ENCODE results near the gene CSNK1G1. TPM values are rescaled to one million over a fixed set of nuclear protein-coding genes. Genes with fewer than 3 reads are reported as not detected.

CSNK1G1 gene
- total RNA-seq, 2 donors from 2014 or later, result 9.3 to 11.8 TPM

DNA sequence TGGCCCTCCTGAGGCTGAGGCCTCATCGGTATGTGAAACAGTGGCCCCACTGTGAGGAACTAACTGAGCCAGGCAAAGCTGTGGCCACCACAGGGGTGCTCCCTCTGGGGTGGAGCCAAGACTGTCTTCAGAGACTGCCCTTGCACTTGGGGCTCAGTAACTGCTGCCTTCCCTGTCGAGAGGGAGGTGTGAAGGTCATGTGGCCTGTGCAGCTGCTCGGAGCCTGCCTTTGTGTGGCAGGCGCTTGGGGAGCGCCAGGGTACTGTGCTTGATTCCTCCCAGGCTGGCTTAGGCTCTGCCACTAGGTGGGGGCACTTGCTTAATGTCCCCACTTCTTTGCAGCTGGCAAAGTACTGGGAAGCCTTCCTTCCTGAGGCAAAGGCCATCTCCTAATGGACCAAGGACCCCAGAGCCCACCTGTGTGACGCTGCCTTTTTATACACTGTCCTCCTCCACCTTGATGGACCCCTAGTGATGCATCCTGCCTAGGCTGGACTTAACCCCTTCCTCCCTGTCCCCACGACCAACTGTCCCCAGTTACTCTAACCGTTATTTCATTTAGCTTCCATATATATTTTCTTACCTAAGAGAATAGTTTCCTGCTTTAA, 218.6 kb downstream of the CSNK1G1 start:
- Histone ChIP-seq H3K4me3 (no peak overlapping the region), H3K27me3 (replicated peaks; ENCODE audit: insufficient read depth) (no peaks in the 10 kb centered on the region), H3K9me3 (no peaks in the 10 kb centered on the region), H3K27ac (no peak overlapping the region), H3K4me1 (ENCODE audit: control insufficient read depth in 1 of 2, low read depth in 2 of 2) (no peaks in the 10 kb centered on the region), H3K36me3 (peaks cover 67% of the 10 kb centered on the region)
- DNase-seq (ENCODE audit: low spot score) (no peak), ATAC-seq (ENCODE audit: insufficient number of reproducible peaks, low FRiP score, low read depth) (no peak)
- TF ChIP-seq, protein P1, sequence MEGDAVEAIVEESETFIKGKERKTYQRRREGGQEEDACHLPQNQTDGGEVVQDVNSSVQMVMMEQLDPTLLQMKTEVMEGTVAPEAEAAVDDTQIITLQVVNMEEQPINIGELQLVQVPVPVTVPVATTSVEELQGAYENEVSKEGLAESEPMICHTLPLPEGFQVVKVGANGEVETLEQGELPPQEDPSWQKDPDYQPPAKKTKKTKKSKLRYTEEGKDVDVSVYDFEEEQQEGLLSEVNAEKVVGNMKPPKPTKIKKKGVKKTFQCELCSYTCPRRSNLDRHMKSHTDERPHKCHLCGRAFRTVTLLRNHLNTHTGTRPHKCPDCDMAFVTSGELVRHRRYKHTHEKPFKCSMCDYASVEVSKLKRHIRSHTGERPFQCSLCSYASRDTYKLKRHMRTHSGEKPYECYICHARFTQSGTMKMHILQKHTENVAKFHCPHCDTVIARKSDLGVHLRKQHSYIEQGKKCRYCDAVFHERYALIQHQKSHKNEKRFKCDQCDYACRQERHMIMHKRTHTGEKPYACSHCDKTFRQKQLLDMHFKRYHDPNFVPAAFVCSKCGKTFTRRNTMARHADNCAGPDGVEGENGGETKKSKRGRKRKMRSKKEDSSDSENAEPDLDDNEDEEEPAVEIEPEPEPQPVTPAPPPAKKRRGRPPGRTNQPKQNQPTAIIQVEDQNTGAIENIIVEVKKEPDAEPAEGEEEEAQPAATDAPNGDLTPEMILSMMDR (IDR thresholded peaks at IDR 0.05), result no peak

DNA sequence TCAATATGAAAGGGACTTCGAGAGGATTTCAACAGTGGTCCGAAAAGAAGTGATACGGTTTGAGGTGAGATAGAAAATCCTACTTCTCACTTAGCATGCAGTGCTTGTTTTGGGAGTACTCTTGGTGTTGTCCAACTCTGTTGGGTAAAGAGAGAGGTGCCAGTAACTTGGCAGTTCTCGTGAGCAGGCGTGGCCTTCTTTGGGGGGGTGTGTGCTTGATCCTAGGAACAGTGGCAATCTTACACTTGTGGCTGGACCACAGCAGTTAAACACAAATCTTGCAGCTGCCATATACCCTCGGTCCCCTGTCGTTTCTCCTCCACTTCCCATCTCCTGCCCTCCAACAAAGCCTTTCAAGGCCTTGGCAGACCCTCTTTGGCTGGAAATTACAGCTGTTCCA, 219.6 kb downstream of the CSNK1G1 start:
- TF ChIP-seq, protein P1 (IDR thresholded peaks at IDR 0.05), result no peak

DNA sequence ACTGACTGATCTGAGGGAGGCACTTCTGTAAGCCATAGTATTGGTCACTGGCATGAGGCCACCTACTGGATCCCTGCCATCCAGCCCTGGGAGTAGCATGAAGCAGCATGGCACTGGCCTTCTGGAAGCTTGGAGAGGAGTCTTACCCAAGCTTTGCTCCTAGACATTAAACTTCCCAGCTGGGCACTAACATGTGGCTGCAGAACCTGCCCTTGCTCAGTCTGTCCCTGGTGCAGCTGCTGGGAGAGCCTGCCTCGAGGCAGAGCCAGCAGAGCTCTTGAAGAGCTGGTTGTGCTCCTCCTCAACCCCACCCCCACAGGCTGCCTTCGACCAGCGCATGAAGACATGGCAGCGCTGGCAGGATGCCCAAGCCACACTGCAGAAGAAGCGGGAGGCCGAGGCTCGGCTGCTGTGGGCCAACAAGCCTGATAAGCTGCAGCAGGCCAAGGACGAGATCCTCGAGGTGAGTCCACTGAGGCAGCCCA, 221.6 kb downstream of the CSNK1G1 start:
- Histone ChIP-seq H3K36me3 (peaks cover 83% of the 10 kb centered on the region), H3K4me3 (no peak overlapping the region), H3K27ac (no peak overlapping the region), H3K27me3 (replicated peaks; ENCODE audit: insufficient read depth) (no peaks in the 10 kb centered on the region), H3K4me1 (ENCODE audit: control insufficient read depth in 1 of 2, low read depth in 2 of 2) (no peaks in the 10 kb centered on the region), H3K9me3 (no peaks in the 10 kb centered on the region)
- no peak for DNase-seq (ENCODE audit: low spot score)
- TF ChIP-seq, protein P1 (IDR thresholded peaks at IDR 0.05), result no peak
- no peak for ATAC-seq (ENCODE audit: insufficient number of reproducible peaks, low FRiP score, low read depth)

More for the DNA sequence above, 219.6 kb downstream of the CSNK1G1 start:
- no peak for DNase-seq (ENCODE audit: low spot score)
- Histone ChIP-seq H3K4me1 (ENCODE audit: control insufficient read depth in 1 of 2, low read depth in 2 of 2) (no peaks in the 10 kb centered on the region), H3K4me3 (no peak overlapping the region), H3K27ac (no peak overlapping the region), H3K27me3 (replicated peaks; ENCODE audit: insufficient read depth) (no peaks in the 10 kb centered on the region), H3K36me3 (peaks cover 69% of the 10 kb centered on the region), H3K9me3 (no peaks in the 10 kb centered on the region)
- no peak for ATAC-seq (ENCODE audit: insufficient number of reproducible peaks, low FRiP score, low read depth)

DNA sequence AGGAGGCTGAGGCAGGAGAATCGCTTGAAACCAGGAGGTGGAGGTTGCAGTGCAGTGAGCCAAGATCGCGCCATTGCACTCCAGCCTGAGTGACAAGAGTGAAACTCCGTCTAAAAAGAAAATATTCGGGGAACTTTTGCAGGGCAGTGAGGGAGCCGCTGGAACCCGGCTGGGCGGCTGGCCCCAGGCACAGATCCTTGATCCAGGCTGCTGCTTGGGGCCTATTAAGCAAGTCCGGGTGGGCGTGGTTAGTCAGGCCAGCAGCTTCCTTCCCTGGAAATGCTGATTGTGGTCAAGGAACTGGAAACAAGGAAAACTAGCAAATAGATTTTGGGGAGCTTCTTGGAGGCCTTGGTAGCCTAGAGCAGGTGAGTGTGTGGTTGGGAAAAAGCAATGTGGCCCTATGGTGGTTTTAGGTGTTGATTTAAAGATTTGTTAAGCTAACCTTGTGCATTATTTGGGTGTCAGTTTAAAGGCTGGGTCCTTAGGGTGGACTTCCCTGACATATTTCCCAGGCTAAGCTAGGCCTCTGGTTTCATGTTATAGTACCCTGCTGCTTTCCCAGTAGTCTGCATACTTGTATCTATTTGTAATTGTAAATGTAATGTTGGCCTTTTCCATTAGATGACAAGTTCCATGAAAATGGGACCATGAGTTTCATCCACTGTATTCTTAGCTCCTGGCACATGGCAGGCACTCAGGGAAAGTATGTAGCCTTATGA, 222.2 kb downstream of the CSNK1G1 start:
- ATAC-seq (ENCODE audit: insufficient number of reproducible peaks, low FRiP score, low read depth) (no peak), DNase-seq (ENCODE audit: low spot score) (no peak)
- peaks cover 83% of the 10 kb centered on the region for H3K36me3 ChIP-seq
- no peak overlapping the region for H3K27ac ChIP-seq
- no peaks in the 10 kb centered on the region for H3K9me3 ChIP-seq
- H3K27me3 ChIP-seq (replicated peaks; ENCODE audit: insufficient read depth), result no peaks in the 10 kb centered on the region
- no peaks in the 10 kb centered on the region for H3K4me1 ChIP-seq (ENCODE audit: control insufficient read depth in 1 of 2, low read depth in 2 of 2)
- H3K4me3 ChIP-seq, result no peak overlapping the region
- TF ChIP-seq, protein P1 (IDR thresholded peaks at IDR 0.05), result no peak

DNA sequence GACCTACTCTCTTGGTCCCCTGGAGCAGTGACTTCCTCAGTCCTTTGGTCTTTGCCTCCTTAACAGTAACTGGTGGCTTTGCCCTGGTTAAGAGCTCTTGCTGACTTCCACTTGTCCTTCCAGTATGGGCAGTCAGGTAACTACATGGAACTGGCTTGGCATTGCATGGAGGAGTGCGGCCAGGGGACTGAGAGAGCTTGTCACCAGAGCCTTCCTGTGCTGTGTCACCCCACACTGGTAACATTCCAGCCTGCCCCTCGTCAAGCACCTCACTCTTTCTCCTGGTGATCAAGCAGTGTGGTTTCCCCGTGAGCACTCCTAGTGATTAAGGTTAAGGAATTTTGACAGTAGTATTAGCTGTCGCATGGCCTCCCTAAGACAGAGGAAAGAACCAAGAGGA, 223.8 kb downstream of the CSNK1G1 start:
- H3K27ac ChIP-seq, result no peak overlapping the region
- DNase-seq (ENCODE audit: low spot score), result no peak
- ATAC-seq (ENCODE audit: insufficient number of reproducible peaks, low FRiP score, low read depth), result no peak
- H3K4me1 ChIP-seq (ENCODE audit: control insufficient read depth in 1 of 2, low read depth in 2 of 2), result no peaks in the 10 kb centered on the region
- no peaks in the 10 kb centered on the region for H3K9me3 ChIP-seq
- H3K36me3 ChIP-seq, result peaks cover 83% of the 10 kb centered on the region
- H3K27me3 ChIP-seq (replicated peaks; ENCODE audit: insufficient read depth), result no peaks in the 10 kb centered on the region
- no peak overlapping the region for H3K4me3 ChIP-seq
- TF ChIP-seq, protein P1 (IDR thresholded peaks at IDR 0.05), result no peak

All from thoracic aorta (tissue), 2 donors.